GM19467 (cell line): ENCODE results near the gene OR10G6.
"Not testable (repeated sequence)": the region's sequence is repeated elsewhere in the genome, so short reads cannot be mapped to it uniquely, and the experiment has no call there.

Experiments used
- ATAC-seq: cut with Tn5 transposase; IDR thresholded peaks from one replicate; pipeline ENCODE4 v1.9.1; 2021; ENCODE audit warnings: mild to moderate bottlenecking, moderate library complexity; ENCODE audit not compliant: unreplicated experiment

OR10G6 gene, protein sequence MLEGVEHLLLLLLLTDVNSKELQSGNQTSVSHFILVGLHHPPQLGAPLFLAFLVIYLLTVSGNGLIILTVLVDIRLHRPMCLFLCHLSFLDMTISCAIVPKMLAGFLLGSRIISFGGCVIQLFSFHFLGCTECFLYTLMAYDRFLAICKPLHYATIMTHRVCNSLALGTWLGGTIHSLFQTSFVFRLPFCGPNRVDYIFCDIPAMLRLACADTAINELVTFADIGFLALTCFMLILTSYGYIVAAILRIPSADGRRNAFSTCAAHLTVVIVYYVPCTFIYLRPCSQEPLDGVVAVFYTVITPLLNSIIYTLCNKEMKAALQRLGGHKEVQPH

DNA sequence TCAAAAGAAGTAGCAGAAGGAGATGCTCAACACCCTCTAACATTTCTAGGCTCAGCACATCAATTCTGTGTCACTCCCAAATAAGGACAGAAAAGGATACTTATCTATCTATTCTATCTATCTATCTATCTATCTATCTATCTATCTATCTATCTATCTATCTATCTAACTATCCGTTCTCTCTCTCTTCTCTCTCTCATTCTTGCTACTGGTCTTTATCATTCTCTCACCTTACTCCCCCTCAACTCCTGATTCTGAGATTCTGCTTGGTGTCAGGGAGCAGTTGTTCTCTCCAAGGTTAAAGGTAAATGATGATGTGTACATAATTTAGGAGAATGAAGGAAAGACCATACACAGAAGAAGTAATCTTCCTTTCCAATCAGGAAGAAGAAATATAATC, at the start of gene OR10G6:
OR10G6 (minus strand) TSS at position 43 of the 400 bp plus-strand sequence; CDS start at position 43, 0 bp downstream.
- ATAC-seq, result no peak

DNA sequence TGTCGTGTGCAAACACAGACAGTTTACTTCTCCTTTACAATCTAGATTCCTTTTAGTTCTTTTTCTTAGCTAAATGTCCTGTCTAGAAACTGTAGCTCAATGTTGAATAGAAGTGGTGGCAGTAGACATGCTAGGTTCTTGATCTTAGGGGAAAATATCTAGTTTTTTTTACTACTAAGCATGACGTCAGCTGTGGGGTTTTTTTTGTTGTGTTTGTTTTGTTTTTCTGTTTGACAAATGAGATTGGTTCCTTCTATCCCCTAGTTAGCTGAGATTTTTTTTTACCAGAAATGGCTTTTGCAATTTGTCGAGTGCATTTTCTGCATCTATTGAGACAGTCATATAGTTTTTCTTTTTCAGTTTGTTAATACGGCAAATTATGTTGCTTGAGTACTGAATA, 48.5 kb upstream of the OR10G6 start:
- ATAC-seq, result no peak

DNA sequence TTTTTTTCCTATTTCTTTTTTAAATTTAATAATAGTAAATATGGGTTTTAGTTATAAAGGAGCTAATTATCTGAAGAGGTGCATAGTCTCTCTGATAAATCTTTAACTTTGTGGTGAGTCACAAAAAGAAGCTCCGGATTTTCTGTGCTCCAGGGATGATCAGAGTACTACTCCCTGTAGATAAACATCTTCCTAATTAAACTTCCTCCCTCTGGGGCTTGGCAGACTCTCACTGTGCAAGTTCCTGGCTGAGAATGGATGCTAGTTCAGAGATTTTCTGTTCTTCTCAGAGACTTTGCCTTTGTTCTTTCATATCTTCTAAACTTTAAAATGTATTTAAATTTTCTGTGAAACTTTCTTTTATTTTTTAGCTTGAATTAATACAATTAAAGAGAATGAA, 46.3 kb upstream of the OR10G6 start, which contains the start of gene OR10G7:
OR10G7 (minus strand) TSS at position 72 of the 400 bp plus-strand sequence. CDS start 2,324 bp downstream, outside the sequence.
- no peak for ATAC-seq

DNA sequence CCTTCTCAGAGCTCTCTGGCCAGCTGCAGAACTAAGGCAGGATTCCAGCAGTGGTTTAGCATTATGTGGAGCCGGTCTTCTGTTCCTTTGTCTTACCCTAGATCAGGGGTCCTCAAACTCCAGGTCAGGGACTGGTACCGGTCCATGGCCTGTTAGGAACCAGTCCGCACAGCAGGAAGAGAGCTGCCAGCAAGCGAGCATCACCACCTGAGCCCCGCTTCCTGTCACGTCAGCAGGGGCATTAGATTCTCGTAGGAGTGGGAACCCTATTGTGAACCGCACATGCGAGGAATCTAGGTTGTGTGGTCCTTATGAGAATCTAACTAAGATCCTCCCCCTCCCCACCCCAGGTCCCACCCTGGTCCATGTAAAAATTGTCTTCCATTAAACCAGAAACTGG, 44.6 kb upstream of the OR10G6 start:
- ATAC-seq, result no peak

DNA sequence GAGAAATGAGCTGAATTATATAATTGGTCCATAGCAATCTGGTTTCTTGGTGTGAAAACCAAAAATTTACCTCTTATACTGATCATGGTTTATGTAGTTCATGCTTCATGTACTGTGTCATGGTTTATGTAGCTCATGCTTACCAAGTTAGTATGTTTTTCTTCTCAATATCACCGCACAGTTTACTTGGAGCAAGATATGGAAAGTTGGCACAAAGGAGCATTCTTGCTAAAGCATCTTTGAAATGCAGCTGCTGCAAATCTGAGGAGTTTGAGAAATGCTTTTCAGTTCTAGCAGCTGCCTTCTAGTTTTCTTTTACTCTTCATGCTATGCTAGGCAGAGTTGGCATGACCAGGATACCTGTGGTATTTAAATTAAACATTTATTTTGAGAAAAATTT, 41.7 kb upstream of the OR10G6 start:
- ATAC-seq, result no peak

DNA sequence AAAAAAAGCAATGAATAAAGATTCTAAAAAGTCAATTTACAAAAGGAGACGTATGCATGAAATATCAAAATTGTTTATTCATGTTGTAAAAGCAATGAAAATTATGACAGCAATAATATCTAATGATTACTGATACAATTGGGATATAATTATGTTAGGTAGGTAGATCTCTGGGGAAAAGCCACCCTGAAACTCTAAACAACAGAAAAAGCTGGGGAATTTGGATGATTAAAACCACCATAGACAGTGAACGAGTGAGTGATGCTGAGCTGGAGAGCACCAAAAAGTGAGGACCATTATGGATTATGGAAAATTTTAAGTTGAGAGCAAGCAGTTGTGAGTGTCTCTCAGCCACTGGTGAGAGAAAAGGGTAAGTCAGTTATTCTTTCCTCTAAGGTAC, 31.5 kb upstream of the OR10G6 start, which contains the start of gene OR10G8:
OR10G8 (plus strand) TSS at position 301 of the 400 bp plus-strand sequence. CDS start 2,825 bp downstream, outside the sequence.
- no peak for ATAC-seq

DNA sequence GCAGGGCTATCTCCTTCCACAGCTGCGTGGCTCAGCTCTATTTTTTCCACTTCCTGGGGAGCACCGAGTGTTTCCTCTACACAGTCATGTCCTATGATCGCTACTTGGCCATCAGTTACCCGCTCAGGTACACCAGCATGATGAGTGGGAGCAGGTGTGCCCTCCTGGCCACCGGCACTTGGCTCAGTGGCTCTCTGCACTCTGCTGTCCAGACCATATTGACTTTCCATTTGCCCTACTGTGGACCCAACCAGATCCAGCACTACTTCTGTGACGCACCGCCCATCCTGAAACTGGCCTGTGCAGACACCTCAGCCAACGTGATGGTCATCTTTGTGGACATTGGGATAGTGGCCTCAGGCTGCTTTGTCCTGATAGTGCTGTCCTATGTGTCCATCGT, 20.9 kb upstream of the OR10G6 start:
- not testable (repeated sequence) for ATAC-seq

DNA sequence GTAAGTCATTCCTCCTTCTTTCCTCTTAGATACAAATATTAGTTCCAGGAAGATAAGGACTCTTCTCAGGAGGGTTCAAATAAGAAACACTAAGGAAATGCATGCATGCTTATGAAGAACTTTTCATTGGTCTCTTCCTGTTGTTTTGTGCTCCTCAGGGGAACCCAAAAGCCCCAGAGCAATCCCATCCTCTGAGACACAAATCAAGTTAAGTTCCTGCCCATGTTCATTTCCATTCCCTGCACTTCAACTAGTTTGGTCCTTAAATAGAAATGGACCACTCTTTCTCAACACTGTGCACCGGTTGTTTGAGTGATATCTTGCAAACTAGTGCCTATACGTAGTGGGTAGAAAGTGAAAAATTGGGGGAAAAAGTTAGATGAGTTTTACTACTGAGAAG, 17.7 kb upstream of the OR10G6 start, which contains the start of gene OR10G4:
OR10G4 (plus strand) TSS at position 301 of the 400 bp plus-strand sequence. CDS start 2,578 bp downstream, outside the sequence.
- no peak for ATAC-seq

DNA sequence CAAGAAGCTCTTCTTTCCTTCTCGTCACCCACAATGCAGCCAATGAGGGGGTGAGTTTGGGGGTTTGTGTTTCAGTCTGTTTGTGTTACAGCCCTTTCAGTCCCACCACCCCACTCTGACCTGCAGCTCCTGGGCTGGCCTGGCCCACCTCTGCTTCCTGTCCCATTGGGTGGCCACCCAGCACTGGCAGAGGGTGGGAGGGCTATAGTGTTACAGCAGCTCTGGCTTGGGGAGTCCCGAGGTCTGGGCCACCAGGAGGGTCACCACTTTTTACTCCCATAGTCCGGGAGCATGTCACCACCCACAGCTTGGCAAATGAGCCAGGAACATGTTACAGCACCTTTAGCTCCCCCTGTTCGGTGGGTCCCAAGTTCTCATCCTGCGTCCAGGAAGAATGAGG, 15.7 kb downstream of the OR10G6 start:
- no peak for ATAC-seq

DNA sequence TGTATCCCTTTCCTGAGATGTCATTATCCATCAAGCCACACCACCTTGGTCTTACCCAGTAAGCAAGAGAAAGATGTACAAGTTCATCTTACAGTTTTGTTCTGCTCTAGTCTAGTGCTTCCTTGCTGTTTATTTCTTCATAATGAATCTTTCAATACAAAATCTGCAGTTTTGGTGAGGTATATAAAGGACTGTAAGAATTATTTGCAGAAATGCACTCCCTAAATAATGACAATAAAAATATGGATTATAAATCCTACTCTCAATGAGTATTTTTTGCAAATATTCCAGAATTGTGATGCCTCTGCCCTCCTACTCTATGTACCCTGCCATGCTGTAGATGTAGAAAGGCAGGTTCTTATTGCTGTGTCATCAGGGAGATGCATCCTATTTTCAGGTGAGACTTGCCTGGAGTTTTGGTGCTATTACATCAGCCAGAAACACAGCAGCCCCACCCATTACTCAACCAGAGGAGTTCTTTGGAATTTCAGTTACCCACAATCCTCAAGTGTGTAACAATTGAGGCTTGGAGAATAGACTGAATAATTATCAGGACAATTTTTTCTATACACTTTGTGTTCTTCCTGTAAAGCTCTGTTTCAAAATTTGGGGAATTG, 17.1 kb downstream of the OR10G6 start, which contains the start of gene OR10S1:
OR10S1 (minus strand) TSS at position 51 of the 617 bp plus-strand sequence. CDS start 117 bp downstream, outside the sequence.
- ATAC-seq, result no peak

DNA sequence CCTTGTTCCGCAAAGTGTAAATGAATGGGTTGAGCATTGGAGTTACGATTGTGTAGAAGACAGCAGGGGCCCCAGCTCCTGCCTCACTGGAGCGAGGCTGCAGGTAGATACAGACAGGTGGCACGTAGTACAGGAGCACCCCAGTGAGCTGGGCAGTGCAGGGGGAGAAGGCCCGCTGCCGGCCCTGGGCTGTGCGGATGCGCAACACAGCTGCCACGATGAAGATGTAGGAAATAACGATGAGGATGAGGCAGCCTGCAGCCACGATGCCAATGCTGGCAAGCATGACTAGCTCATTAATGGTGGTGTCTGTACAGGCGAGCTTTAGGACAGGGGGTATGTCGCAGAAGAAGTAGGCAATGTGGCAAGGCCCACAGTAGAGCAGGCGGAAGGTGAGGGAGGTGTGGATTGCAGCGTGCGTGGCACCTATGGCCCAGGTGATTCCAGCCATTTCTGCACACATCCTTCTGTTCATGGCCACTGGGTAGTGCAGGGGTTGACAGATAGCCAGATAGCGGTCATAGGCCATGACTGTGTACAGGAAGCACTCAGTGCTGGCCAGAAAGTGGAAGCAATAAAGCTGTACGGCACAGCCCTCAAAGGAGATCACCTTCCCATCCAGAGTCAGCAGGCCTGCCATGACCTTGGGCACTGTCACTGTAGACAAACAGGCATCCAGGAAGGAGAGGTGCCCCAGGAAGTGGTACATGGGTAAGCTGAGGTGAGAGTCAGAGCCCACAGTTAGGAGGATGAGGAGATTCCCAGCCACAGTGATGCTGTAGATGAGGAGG, 18.0 kb downstream of the OR10G6 start:
- ATAC-seq, result no peak

DNA sequence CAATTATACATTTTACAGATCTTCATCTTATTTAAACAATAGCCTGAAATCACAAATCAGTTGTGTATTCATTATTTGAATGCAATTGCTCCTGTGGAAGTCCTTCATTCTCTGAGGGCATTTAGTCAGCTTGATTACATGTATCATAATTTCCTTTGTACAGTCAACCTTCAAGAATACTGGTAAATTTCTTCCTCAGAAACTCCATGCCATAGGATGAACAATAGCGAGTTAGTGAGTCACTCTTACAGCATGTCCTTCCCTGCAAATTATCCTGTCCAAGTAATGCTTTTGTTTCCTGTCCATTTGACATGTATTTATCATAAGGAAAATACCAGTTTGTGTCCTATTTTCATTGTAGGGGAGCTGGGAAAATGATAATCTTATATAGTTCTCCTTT, 21.1 kb downstream of the OR10G6 start:
- no peak for ATAC-seq

DNA sequence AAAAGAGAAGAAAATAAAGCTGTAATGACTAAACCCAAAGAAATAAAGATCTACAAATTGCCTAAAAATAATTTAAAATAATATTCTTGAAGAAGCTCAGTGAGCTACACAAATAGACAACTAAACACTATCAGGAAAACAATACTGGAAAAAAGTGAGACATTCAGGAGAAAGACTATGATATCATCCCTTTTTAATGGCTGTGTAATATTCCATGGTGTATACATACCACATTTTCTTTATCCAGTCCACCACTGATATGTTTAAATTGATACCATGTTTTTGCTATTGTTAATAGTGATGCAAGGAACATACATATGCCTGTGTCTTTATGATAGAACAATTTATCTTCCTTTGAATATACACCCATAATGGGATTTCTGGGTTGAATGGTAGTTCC, 38.2 kb downstream of the OR10G6 start:
- ATAC-seq, result no peak

DNA sequence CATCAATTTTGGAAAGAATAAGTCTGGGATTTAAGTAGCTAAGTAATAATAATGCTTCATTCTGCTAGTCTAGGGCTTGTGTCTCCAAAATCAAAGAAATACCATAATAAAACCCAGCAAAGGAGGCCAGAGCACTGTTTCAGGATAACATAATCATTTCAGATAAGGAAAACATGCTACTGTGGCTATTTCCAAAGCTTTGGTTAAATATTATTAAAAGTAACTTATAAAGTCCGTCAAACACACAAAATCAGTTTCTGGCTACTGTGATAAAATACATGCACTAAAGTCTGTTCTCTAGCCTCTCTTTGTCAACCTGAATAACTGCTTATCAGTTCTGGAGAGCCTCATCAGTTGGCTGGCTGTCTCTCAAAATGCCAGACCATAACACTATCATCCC, 49.8 kb downstream of the OR10G6 start:
- no peak for ATAC-seq
